K562 (cell line): ENCODE results near the gene PIP4K2A. TPM values are rescaled to one million over a fixed set of nuclear protein-coding genes. Genes with fewer than 3 reads are reported as not detected.

Experiments
- DPF2 ChIP-seq: fragments of 450-650 bp; IDR thresholded peaks from 2 replicates; pipeline ENCODE4 v1.6.1; 2016
- FOXK2 ChIP-seq, 2 experiments: fragments of 450-650 bp; IDR thresholded peaks in 1 of 2; conservative IDR thresholded peaks in 1 of 2; 2 replicates each; pipeline ENCODE4 v1.6.1; 2016; ENCODE audit warnings: low read depth in 2 of 2, mild to moderate bottlenecking in 1 of 2
- HNRNPLL ChIP-seq: fragments of 200-400 bp; formaldehyde crosslinking; IDR thresholded peaks from 2 replicates; pipeline ENCODE4 v1.6.1; 2017; ENCODE audit warnings: low read length, low read depth, mild to moderate bottlenecking; ENCODE audit not compliant: poor library complexity, severe bottlenecking
- NR2F6 ChIP-seq: fragments of 450-650 bp; formaldehyde crosslinking; IDR thresholded peaks from 2 replicates; pipeline ENCODE4 v1.4.0; 2020; ENCODE audit warnings: mild to moderate bottlenecking
- TCF7 ChIP-seq: sonication (generic); IDR thresholded peaks from 2 replicates; pipeline ENCODE4 v1.6.1; 2016; ENCODE audit warnings: antibody characterized with exemption, borderline replicate concordance
- ZC3H4 ChIP-seq: sonication (generic); formaldehyde crosslinking; IDR thresholded peaks from 2 replicates; pipeline ENCODE4 v1.9.0; 2021; ENCODE audit warnings: missing genetic modification reagents, borderline replicate concordance
- ZFP1 ChIP-seq: fragments of 450-650 bp; formaldehyde crosslinking; IDR thresholded peaks from 2 replicates; pipeline ENCODE4 v1.4.0; 2020; ENCODE audit warnings: mild to moderate bottlenecking, mixed read lengths
- ZNF589 ChIP-seq: fragments of 200-800 bp; sonication (Bioruptor generic); IDR thresholded peaks from 2 replicates; pipeline ENCODE4 v1.6.1; 2016; ENCODE audit warnings: low read depth, missing genetic modification characterization, missing compliant biosample characterization
- ZNF644 ChIP-seq: fragments of 200-800 bp; sonication (Bioruptor generic); IDR thresholded peaks from 2 replicates; pipeline ENCODE4 v1.6.1; 2016; ENCODE audit warnings: low read depth, missing genetic modification characterization, missing compliant biosample characterization
- polyA plus RNA-seq, 8 experiments: library from polyadenylated mRNA; depleted of rRNA in 4 of 8; stranded (reverse) in 5 of 8; unstranded in 3 of 8; fragments of >200 nt; fragmentation: Nextera tagmentation in 2 of 8; fragmentation: Illumina TruSeq in 1 of 8; extraction: Ambion mirVana in 2 of 8; extraction: Trizol in 1 of 8; gene quantifications; 2 replicates each; pipeline versions ENCODE4 v1.2.1 to v1.2.3, GENCODE V29; 2011 to 2014; ENCODE audit warnings: inconsistent platforms in 1 of 8, missing spikeins in 1 of 8
- total RNA-seq, 7 experiments: library from RNA; depleted of rRNA in 6 of 7; stranded (reverse); fragments of >200 nt in 6 of 7; fragmentation: Illumina TruSeq in 2 of 7; extraction: Trizol in 2 of 7; gene quantifications; 2 replicates each; pipeline versions ENCODE4 v1.2.1 to v1.2.3, GENCODE V29; 2011 to 2021; ENCODE audit warnings: low replicate concordance in 1 of 7
- TF ChIP-seq, protein P1 (sequence below): sonication (generic); formaldehyde crosslinking; IDR thresholded peaks from 2 replicates; pipeline ENCODE4 v1.4.0; 2020; ENCODE audit warnings: mild to moderate bottlenecking, missing genetic modification reagents
- TF ChIP-seq, protein P2 (sequence below): fragments of 250-450 bp; sonication (Bioruptor Pico); IDR thresholded peaks from 2 replicates; pipeline ENCODE4 v1.5.0; 2021
- TF ChIP-seq, protein P3 (sequence below), 2 experiments: fragments of 450-650 bp; IDR thresholded peaks; 2 replicates each; pipeline ENCODE4 v1.6.1; 2016; ENCODE audit warnings: mild to moderate bottlenecking in 2 of 2, borderline replicate concordance in 1 of 2, low read depth in 1 of 2, moderate library complexity in 1 of 2
- TF ChIP-seq, protein P4 (sequence below): fragments of 450-650 bp; IDR thresholded peaks from 2 replicates; pipeline ENCODE4 v1.6.1; 2018; ENCODE audit not compliant: partially characterized antibody

The PIP4K2A gene
- total and polyA plus RNA-seq, 9 of the 15 experiments (the other 6 are each of a cell fraction or from before 2014, with no cell fraction given), result 35.6 to 117 (median 71.9) TPM

DNA sequence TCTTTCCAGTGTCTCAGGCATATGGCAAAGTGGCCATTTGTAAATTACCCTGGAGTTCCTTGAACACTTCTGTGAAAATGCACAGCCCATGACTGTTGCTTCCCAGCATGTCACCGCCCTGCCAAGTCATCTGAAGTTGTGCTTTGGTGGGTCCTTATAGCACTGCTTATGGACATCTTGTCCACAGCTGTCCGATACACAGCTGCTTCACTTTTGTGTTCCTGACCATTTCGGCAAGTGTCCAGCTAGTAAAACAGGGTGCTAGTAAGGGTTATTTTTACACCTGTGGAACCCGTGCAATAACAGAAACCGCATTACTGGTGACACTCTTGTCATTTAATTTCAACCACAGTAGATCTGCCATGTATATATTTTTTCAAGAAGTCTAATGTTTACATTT lies 29.7 kb downstream of the PIP4K2A start (continued):
- TF ChIP-seq, protein P1, sequence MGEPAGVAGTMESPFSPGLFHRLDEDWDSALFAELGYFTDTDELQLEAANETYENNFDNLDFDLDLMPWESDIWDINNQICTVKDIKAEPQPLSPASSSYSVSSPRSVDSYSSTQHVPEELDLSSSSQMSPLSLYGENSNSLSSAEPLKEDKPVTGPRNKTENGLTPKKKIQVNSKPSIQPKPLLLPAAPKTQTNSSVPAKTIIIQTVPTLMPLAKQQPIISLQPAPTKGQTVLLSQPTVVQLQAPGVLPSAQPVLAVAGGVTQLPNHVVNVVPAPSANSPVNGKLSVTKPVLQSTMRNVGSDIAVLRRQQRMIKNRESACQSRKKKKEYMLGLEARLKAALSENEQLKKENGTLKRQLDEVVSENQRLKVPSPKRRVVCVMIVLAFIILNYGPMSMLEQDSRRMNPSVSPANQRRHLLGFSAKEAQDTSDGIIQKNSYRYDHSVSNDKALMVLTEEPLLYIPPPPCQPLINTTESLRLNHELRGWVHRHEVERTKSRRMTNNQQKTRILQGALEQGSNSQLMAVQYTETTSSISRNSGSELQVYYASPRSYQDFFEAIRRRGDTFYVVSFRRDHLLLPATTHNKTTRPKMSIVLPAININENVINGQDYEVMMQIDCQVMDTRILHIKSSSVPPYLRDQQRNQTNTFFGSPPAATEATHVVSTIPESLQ (CRISPR knock-in tag), result no peak
- TF ChIP-seq FOXK2 (conservative IDR thresholded peaks at IDR 0.05 in 1 of 2, IDR thresholded peaks at IDR 0.05 in 1 of 2; ENCODE audit: low read depth in 2 of 2) (0 out of 4 replicates have a peak, but pooled peaks of 1 of the 2 experiments have one; percentile 11), ZFP1 (CRISPR knock-in tag) (no peak), ZNF589 (CRISPR knock-in tag) (no peak), ZNF644 (tag) (no peak), NR2F6 (no peak), TCF7 (no peak), HNRNPLL (no peak), ZC3H4 (CRISPR knock-in tag) (no peak), DPF2 (peak; percentile 39; the same call in 1 of the 2 replicates)
- TF ChIP-seq, protein P2, sequence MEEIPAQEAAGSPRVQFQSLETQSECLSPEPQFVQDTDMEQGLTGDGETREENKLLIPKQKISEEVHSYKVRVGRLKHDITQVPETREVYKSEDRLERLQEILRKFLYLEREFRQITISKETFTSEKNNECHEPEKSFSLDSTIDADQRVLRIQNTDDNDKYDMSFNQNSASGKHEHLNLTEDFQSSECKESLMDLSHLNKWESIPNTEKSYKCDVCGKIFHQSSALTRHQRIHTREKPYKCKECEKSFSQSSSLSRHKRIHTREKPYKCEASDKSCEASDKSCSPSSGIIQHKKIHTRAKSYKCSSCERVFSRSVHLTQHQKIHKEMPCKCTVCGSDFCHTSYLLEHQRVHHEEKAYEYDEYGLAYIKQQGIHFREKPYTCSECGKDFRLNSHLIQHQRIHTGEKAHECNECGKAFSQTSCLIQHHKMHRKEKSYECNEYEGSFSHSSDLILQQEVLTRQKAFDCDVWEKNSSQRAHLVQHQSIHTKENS (CRISPR knock-in tag), result no peak
- TF ChIP-seq, protein P3, sequence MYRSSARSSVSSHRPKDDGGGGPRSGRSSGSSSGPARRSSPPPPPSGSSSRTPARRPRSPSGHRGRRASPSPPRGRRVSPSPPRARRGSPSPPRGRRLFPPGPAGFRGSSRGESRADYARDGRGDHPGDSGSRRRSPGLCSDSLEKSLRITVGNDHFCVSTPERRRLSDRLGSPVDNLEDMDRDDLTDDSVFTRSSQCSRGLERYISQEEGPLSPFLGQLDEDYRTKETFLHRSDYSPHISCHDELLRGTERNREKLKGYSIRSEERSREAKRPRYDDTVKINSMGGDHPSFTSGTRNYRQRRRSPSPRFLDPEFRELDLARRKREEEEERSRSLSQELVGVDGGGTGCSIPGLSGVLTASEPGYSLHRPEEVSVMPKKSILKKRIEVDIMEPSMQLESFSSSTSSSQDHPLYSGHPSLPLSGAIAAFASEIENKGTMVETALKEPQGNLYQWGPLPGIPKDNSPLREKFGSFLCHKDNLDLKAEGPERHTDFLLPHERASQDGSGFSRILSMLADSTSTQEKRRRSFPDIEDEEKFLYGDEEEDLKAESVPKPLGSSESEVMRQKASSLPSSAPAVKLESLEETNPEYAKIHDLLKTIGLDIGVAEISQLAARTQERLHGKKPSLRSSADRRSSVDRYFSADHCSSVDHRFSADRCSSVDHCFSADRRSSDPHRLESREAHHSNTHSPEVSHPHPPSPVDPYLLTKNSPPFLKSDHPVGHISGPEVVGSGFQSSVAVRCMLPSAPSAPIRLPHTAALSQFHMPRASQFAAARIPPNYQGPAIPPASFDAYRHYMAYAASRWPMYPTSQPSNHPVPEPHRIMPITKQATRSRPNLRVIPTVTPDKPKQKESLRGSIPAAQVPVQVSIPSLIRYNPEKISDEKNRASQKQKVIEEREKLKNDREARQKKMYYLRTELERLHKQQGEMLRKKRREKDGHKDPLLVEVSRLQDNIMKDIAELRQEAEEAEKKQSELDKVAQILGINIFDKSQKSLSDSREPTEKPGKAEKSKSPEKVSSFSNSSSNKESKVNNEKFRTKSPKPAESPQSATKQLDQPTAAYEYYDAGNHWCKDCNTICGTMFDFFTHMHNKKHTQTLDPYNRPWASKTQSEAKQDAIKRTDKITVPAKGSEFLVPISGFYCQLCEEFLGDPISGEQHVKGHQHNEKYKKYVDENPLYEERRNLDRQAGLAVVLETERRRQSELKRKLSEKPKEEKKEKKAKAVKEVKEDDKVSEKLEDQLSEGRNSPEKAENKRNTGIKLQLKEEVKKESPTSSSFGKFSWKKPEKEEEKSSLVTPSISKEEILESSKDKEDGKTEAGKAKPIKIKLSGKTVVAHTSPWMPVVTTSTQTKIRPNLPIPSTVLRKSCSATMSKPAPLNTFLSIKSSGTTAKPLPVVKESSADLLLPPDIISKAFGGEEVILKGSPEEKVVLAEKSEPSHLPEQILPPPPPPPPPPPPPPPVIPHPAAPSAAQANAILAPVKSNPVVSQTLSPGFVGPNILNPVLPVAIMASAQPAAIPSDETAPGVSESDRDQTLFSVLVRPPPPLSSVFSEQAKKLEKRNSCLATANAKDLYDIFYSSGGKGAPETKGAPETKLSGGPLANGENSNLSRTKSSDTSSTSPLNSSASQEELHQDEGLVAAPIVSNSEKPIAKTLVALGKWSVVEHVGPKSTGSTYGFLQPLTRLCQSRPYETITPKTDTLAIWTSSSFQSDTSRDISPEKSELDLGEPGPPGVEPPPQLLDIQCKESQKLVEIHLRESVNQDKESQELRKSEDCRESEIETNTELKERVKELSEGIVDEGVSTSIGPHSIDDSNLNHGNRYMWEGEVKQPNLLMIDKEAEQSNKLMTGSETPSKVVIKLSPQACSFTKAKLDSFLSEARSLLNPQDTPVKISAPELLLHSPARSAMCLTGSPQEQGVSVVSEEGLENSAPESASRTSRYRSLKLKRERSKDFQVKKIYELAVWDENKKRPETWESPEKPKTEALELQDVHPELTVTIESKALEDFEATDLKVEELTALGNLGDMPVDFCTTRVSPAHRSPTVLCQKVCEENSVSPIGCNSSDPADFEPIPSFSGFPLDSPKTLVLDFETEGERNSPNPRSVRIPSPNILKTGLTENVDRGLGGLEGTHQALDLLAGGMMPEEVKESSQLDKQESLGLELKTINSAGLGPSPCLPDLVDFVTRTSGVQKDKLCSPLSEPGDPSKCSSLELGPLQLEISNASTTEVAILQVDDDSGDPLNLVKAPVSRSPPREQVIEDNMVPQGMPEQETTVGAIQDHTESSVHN (IDR thresholded peaks at IDR 0.05; ENCODE audit: borderline replicate concordance in 1 of 2, low read depth in 1 of 2), result no peak
- TF ChIP-seq, protein P4, sequence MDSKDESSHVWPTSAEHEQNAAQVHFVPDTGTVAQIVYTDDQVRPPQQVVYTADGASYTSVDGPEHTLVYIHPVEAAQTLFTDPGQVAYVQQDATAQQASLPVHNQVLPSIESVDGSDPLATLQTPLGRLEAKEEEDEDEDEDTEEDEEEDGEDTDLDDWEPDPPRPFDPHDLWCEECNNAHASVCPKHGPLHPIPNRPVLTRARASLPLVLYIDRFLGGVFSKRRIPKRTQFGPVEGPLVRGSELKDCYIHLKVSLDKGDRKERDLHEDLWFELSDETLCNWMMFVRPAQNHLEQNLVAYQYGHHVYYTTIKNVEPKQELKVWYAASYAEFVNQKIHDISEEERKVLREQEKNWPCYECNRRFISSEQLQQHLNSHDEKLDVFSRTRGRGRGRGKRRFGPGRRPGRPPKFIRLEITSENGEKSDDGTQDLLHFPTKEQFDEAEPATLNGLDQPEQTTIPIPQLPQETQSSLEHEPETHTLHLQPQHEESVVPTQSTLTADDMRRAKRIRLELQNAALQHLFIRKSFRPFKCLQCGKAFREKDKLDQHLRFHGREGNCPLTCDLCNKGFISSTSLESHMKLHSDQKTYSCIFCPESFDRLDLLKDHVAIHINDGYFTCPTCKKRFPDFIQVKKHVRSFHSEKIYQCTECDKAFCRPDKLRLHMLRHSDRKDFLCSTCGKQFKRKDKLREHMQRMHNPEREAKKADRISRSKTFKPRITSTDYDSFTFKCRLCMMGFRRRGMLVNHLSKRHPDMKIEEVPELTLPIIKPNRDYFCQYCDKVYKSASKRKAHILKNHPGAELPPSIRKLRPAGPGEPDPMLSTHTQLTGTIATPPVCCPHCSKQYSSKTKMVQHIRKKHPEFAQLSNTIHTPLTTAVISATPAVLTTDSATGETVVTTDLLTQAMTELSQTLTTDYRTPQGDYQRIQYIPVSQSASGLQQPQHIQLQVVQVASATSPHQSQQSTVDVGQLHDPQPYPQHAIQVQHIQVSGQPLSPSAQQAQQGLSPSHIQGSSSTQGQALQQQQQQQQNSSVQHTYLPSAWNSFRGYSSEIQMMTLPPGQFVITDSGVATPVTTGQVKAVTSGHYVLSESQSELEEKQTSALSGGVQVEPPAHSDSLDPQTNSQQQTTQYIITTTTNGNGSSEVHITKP, result no peak
